SK-N-SH (cell line): Measurements from ENCODE around the gene ORC3. TPM values are rescaled to one million over a fixed set of nuclear protein-coding genes. Genes with fewer than 3 reads are reported as not detected.
"Not testable (repeated sequence)": the region's sequence is repeated elsewhere in the genome, so short reads cannot be mapped to it uniquely, and the experiment has no call there.

ENCODE experiments used
- CTCF ChIA-PET: fragments of 300-600, 350-600 bp; formaldehyde crosslinking; extraction: SDS; loops from one replicate; lab custom pipeline; 2021; lab: Yijun Ruan, JAX
- POLR2A ChIA-PET: fragments of 350-600 bp; sonication (Branson Sonifier 250); formaldehyde crosslinking; extraction: SDS; loops from one replicate; lab custom pipeline; 2020; ENCODE audit warnings: antibody characterized with exemption, inconsistent platforms; lab: Yijun Ruan, JAX
- DNase-seq: peaks from one replicate; pipeline ENCODE4 v3.0.0; 2012
- H2AFZ ChIP-seq: fragments of 200-600 bp; sonication (generic); 2 replicates; pipeline ENCODE4 v1.8.1; 2016; ENCODE audit warnings: antibody characterized with exemption, mild to moderate bottlenecking, low read depth
- H3F3A ChIP-seq: fragments of 200-600 bp; sonication (generic); replicated peaks from 2 replicates; pipeline ENCODE3; 2016; ENCODE audit warnings: antibody characterized with exemption, mild to moderate bottlenecking; ENCODE audit not compliant: insufficient read depth
- H3K27ac ChIP-seq, 2 experiments: fragments of 200-500 bp in 1 of 2; fragments of 200-600 bp in 1 of 2; sonication (Bioruptor generic) in 1 of 2; sonication (generic), shearing (Covaris generic) in 1 of 2; 2 replicates each; pipeline versions ENCODE4 v1.5.1 to v1.6.1; 2014 to 2016; ENCODE audit warnings: low read depth in 2 of 2, inconsistent platforms in 1 of 2, low read length in 1 of 2, mild to moderate bottlenecking in 1 of 2, mixed read lengths in 1 of 2
- H3K27me3 ChIP-seq: fragments of 200-600 bp; sonication (generic), shearing (Covaris generic); 2 replicates; pipeline ENCODE4 v1.6.1; 2016; ENCODE audit warnings: mixed run types; ENCODE audit not compliant: insufficient read depth
- H3K36me3 ChIP-seq, 2 experiments: fragments of 200-500 bp in 1 of 2; fragments of 200-600 bp in 1 of 2; sonication (Bioruptor generic) in 1 of 2; sonication (generic) in 1 of 2; replicated peaks in 1 of 2; 2 replicates each; pipeline versions ENCODE3 to v1.5.1; 2014 to 2016; ENCODE audit warnings: low read length in 1 of 2, mild to moderate bottlenecking in 1 of 2; ENCODE audit not compliant: insufficient read depth in 2 of 2, control insufficient read depth in 1 of 2
- H3K4me1 ChIP-seq, 2 experiments: fragments of 200-500 bp in 1 of 2; fragments of 200-600 bp in 1 of 2; sonication (Bioruptor generic) in 1 of 2; sonication (generic), shearing (Covaris generic) in 1 of 2; 2 replicates each; pipeline versions ENCODE4 v1.5.1 to v1.6.1; 2014 to 2016; ENCODE audit warnings: low read depth in 1 of 2, low read length in 1 of 2, mixed run types in 1 of 2; ENCODE audit not compliant: insufficient read depth in 2 of 2, control insufficient read depth in 1 of 2
- H3K4me2 ChIP-seq: fragments of 200-600 bp; sonication (generic), shearing (Covaris generic); 2 replicates; pipeline ENCODE4 v1.6.1; 2017; ENCODE audit warnings: mixed run types
- H3K4me3 ChIP-seq, 2 experiments: fragments of 200-500 bp in 1 of 2; fragments of 200-600 bp in 1 of 2; sonication (Bioruptor generic) in 1 of 2; sonication (generic), shearing (Covaris generic) in 1 of 2; 2 replicates each; pipeline versions ENCODE4 v1.5.1 to v1.8.1; 2014 to 2016; ENCODE audit warnings: low read depth in 2 of 2, inconsistent platforms in 1 of 2, low read length in 1 of 2, mild to moderate bottlenecking in 1 of 2, mixed read lengths in 1 of 2, moderate library complexity in 1 of 2
- H3K79me2 ChIP-seq: fragments of 200-600 bp; sonication (generic); 2 replicates; pipeline ENCODE4 v1.8.1; 2017; ENCODE audit warnings: mild to moderate bottlenecking; ENCODE audit not compliant: insufficient read depth
- H3K9ac ChIP-seq: fragments of 200-600 bp; sonication (generic); 2 replicates; pipeline ENCODE4 v1.6.1; 2017; ENCODE audit warnings: mixed run types
- H3K9me2 ChIP-seq: fragments of 200-600 bp; sonication (generic); 2 replicates; pipeline ENCODE4 v1.6.1; 2017; ENCODE audit warnings: mixed run types
- H3K9me3 ChIP-seq: fragments of 200-600 bp; sonication (generic); 2 replicates; pipeline ENCODE4 v1.6.1; 2017; ENCODE audit warnings: mixed run types, mild to moderate bottlenecking, moderate library complexity
- H4K20me1 ChIP-seq: fragments of 200-600 bp; sonication (generic); 2 replicates; pipeline ENCODE4 v1.6.1; 2017; ENCODE audit warnings: mild to moderate bottlenecking, mixed run types; ENCODE audit not compliant: insufficient read depth
- FOXJ3 ChIP-seq: sonication (generic); formaldehyde crosslinking; IDR thresholded peaks from 2 replicates; pipeline ENCODE4 v1.5.1; 2020; ENCODE audit warnings: mild to moderate bottlenecking, missing genetic modification reagents
- JUND ChIP-seq: IDR thresholded peaks from 2 replicates; pipeline ENCODE4 v1.4.0; 2012
- NRF1 ChIP-seq: IDR thresholded peaks from 2 replicates; pipeline ENCODE4 v1.6.1; 2012; ENCODE audit warnings: low read depth, mild to moderate bottlenecking, low read length
- POLR2AphosphoS5 ChIP-seq: IDR thresholded peaks from 2 replicates; pipeline ENCODE4 v1.6.1; 2012; ENCODE audit warnings: low read depth, low read length
- RAD21 ChIP-seq: IDR thresholded peaks from 2 replicates; pipeline ENCODE4 v1.6.1; 2012; ENCODE audit warnings: mild to moderate bottlenecking, low read length
- RFX5 ChIP-seq: IDR thresholded peaks from 2 replicates; pipeline ENCODE4 v1.6.1; 2012; ENCODE audit warnings: mild to moderate bottlenecking, improper control_type of control experiment, low read length
- RXRA ChIP-seq: IDR thresholded peaks from 2 replicates; pipeline ENCODE4 v1.4.0; 2012; ENCODE audit warnings: low read depth, mild to moderate bottlenecking, borderline replicate concordance
- SIN3A ChIP-seq: IDR thresholded peaks from 2 replicates; pipeline ENCODE4 v1.6.1; 2012; ENCODE audit warnings: low read depth, mild to moderate bottlenecking, low read length, moderate library complexity, borderline replicate concordance
- WGBS: methylation state at CpG from one replicate; pipeline ENCODE4 v1.1.6; 2017; ENCODE audit warnings: low lambda C conversion rate; 5-methylcytosine and 5-hydroxymethylcytosine counted together
- polyA plus RNA-seq, 3 experiments: library from polyadenylated mRNA; depleted of rRNA; stranded (reverse); fragments of >200 nt; gene quantifications; 2 replicates each; pipeline ENCODE4 v1.2.3, GENCODE V29; 2012
- TF ChIP-seq, protein P1 (sequence below): fragments of 200-600 bp; sonication (generic); IDR thresholded peaks from 2 replicates; pipeline ENCODE4 v1.6.1; 2017; ENCODE audit warnings: antibody characterized with exemption, mild to moderate bottlenecking, moderate library complexity
- TF ChIP-seq, protein P2 (sequence below): IDR thresholded peaks from 2 replicates; pipeline ENCODE4; 2012
- TF ChIP-seq, protein P3 (sequence below): IDR thresholded peaks from 2 replicates; pipeline ENCODE4 v1.6.1; 2012; ENCODE audit warnings: mild to moderate bottlenecking, low read depth, low read length, moderate library complexity

Gene ORC3
- polyA plus RNA-seq, 1 of the 3 experiments (the other 2 are of a cell fraction) = 13.3 TPM

DNA sequence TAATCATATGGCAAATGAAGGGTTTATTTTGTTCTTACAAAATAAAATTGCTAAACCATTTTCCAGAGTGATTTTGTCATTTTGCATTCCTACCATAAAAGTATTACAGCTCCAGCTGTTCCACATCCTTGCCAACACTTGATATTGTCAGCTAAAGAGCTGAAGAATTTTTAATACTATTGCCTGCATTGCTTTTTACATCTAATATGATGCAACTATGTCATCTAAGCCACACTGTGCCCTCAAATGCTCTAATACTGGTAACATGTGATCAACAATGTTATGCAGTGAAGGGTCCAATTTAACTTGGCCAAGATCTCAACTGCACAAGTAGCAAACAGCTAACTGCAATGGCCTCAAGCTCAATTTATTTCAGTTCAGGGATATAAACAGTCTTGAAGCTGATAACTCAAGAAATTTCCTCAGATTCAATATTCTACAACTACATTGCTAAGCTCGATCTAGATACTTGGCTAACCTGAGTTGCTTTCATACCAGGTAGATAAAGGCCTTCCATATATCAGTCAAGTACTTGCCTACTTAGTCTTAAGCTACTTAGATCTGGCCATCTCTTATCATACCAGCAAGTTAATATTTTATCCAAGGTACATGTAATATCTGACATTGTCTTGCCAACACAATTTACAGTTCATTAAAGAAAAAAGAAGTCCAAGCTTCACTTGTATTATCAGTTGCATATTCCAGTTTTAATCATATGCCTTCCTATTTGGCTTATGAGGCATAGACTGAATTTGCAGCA lies 95.1 kb downstream of the ORC3 start:
- Histone ChIP-seq H3K9me2 (no peaks in the 10 kb centered on the region), H4K20me1 (peaks cover 99% of the 10 kb centered on the region), H3K4me1 (no peaks in the 10 kb centered on the region; a peak in 1 of 4 replicates), H3K4me2 (no peak overlapping the region), H3K27ac (no peak overlapping the region), H3F3A (no peaks in the 10 kb centered on the region), H2AFZ (no peak overlapping the region), H3K9ac (no peak overlapping the region), H3K27me3 (no peaks in the 10 kb centered on the region), H3K4me3 (no peak overlapping the region), H3K9me3 (no peaks in the 10 kb centered on the region), H3K36me3 (peaks cover 4% of the 10 kb centered on the region in 2 experiments), H3K79me2 (peaks cover 100% of the 10 kb centered on the region)
- CTCF ChIA-PET = no interaction called here
- TF ChIP-seq, protein P1, sequence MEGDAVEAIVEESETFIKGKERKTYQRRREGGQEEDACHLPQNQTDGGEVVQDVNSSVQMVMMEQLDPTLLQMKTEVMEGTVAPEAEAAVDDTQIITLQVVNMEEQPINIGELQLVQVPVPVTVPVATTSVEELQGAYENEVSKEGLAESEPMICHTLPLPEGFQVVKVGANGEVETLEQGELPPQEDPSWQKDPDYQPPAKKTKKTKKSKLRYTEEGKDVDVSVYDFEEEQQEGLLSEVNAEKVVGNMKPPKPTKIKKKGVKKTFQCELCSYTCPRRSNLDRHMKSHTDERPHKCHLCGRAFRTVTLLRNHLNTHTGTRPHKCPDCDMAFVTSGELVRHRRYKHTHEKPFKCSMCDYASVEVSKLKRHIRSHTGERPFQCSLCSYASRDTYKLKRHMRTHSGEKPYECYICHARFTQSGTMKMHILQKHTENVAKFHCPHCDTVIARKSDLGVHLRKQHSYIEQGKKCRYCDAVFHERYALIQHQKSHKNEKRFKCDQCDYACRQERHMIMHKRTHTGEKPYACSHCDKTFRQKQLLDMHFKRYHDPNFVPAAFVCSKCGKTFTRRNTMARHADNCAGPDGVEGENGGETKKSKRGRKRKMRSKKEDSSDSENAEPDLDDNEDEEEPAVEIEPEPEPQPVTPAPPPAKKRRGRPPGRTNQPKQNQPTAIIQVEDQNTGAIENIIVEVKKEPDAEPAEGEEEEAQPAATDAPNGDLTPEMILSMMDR = no peak
- TF ChIP-seq, protein P2, sequence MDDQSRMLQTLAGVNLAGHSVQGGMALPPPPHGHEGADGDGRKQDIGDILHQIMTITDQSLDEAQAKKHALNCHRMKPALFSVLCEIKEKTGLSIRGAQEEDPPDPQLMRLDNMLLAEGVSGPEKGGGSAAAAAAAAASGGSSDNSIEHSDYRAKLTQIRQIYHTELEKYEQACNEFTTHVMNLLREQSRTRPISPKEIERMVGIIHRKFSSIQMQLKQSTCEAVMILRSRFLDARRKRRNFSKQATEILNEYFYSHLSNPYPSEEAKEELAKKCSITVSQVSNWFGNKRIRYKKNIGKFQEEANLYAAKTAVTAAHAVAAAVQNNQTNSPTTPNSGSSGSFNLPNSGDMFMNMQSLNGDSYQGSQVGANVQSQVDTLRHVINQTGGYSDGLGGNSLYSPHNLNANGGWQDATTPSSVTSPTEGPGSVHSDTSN = no peak
- no peak for TF ChIP-seq JUND
- no peak for TF ChIP-seq NRF1
- TF ChIP-seq, protein P3, sequence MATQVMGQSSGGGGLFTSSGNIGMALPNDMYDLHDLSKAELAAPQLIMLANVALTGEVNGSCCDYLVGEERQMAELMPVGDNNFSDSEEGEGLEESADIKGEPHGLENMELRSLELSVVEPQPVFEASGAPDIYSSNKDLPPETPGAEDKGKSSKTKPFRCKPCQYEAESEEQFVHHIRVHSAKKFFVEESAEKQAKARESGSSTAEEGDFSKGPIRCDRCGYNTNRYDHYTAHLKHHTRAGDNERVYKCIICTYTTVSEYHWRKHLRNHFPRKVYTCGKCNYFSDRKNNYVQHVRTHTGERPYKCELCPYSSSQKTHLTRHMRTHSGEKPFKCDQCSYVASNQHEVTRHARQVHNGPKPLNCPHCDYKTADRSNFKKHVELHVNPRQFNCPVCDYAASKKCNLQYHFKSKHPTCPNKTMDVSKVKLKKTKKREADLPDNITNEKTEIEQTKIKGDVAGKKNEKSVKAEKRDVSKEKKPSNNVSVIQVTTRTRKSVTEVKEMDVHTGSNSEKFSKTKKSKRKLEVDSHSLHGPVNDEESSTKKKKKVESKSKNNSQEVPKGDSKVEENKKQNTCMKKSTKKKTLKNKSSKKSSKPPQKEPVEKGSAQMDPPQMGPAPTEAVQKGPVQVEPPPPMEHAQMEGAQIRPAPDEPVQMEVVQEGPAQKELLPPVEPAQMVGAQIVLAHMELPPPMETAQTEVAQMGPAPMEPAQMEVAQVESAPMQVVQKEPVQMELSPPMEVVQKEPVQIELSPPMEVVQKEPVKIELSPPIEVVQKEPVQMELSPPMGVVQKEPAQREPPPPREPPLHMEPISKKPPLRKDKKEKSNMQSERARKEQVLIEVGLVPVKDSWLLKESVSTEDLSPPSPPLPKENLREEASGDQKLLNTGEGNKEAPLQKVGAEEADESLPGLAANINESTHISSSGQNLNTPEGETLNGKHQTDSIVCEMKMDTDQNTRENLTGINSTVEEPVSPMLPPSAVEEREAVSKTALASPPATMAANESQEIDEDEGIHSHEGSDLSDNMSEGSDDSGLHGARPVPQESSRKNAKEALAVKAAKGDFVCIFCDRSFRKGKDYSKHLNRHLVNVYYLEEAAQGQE = no peak
- no peak for TF ChIP-seq POLR2AphosphoS5
- TF ChIP-seq FOXJ3 (CRISPR knock-in tag) = no peak
- TF ChIP-seq RXRA = no peak
- no peak for TF ChIP-seq RFX5
- TF ChIP-seq SIN3A = no peak
- no peak for TF ChIP-seq RAD21
- DNase-seq = no peak
- 91% methylated on average over 1 of the region's 1 CpG for WGBS
- POLR2A ChIA-PET = no interaction called here

DNA sequence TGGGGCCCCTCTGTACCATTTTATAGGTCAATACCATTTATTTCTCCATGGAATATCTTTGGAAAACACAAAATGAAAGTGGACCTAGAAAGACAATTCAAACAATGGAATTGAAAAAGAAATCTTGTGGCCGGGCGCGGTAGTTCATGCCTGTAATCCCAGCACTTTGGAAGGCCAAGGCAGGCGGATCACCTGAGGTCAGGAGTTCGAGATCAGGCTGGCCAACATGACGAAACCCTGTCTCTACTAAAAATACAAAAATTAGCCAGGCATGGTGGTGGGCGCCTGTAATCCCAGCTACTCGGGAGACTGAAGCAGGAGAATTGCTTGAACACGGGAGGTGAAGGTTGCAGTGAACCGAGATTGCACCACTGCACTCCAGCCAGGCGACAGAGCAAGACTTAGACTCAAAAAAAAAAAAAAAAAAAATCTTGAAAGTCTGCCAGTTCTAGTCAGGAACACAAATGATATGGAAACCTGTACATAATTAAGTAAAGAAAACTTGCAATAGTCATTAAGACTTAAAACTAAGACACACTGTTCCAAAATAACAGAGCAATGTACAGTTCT lies 96.8 kb downstream of the ORC3 start:
- H3K4me3 ChIP-seq, H3K4me1 ChIP-seq, H3K4me2 ChIP-seq, DNase-seq, POLR2A ChIA-PET, H3F3A ChIP-seq, H3K27me3 ChIP-seq, H3K9me2 ChIP-seq, H3K27ac ChIP-seq, H3K9ac ChIP-seq, H3K36me3 ChIP-seq, H3K9me3 ChIP-seq, H2AFZ ChIP-seq: not testable (repeated sequence)
- Histone ChIP-seq H4K20me1 (peaks cover 100% of the 10 kb centered on the region), H3K79me2 (peaks cover 100% of the 10 kb centered on the region)
- CTCF ChIA-PET = interaction anchor here (2.4 kb wide), 1 partner anchor 11 kb away, joined by 10 read pairs; no protein-coding TSS in a partner anchor
- WGBS = 94% methylated on average over 11 of the region's 11 CpGs
